Measurements from ENCODE around the gene XKR7.

DNA sequence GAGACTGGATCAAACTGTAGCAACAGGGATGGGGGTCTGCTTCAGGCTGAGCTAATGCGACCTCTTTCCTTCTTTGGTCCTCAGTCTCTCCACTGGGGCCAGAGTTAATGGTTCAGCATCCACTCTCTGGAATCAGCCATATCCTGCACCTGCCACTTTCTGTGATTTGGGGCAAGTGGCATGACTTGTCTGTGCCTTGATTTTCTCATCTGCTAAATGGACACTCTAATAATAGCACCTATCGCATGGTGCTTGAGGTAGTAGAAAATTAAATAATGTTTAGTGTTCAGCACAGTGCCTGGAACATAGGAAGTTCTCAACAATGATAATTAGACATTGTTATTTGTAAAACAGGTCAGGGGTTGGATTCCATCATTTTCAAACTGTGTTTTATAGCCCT is 6.3 kb downstream of the XKR7 start:
- TF ChIP-seq FOXM1 (IDR thresholded peaks at IDR 0.05; ENCODE audit: borderline replicate concordance, low read depth) (no peak), CREB1 (IDR thresholded peaks at IDR 0.05; ENCODE audit: low read depth) (no peak), MAX (IDR thresholded peaks at IDR 0.05) (no peak), CEBPB (IDR thresholded peaks at IDR 0.05) (no peak), EP300 (IDR thresholded peaks at IDR 0.05; ENCODE audit: borderline replicate concordance) (no peak)
